KMS-11 (cell line): ENCODE measurements around the gene GDF7.

ENCODE experiments used
- H2AFZ ChIP-seq: fragments of 200-600 bp; sonication (generic); 2 replicates; pipeline ENCODE4 v1.6.1; 2016; ENCODE audit warnings: antibody characterized with exemption, mixed run types, low read depth
- H3K27ac ChIP-seq: fragments of 200-600 bp; sonication (generic); 2 replicates; pipeline ENCODE4 v1.6.1; 2016; ENCODE audit warnings: mild to moderate bottlenecking, mixed run types
- H3K27me3 ChIP-seq: fragments of 200-600 bp; sonication (generic); 2 replicates; pipeline ENCODE4 v1.6.1; 2017; ENCODE audit warnings: mild to moderate bottlenecking, low read depth, mixed run types, moderate library complexity; ENCODE audit not compliant: insufficient read depth
- H3K36me3 ChIP-seq: fragments of 200-600 bp; sonication (generic); 2 replicates; pipeline ENCODE4 v1.6.1; 2017; ENCODE audit warnings: mild to moderate bottlenecking, mixed run types; ENCODE audit not compliant: insufficient read depth
- H3K4me1 ChIP-seq: fragments of 200-600 bp; sonication (generic); 2 replicates; pipeline ENCODE4 v1.6.1; 2016; ENCODE audit warnings: mild to moderate bottlenecking, low read depth, mixed run types; ENCODE audit not compliant: poor library complexity, severe bottlenecking
- H3K4me2 ChIP-seq: fragments of 200-600 bp; sonication (generic); 2 replicates; pipeline ENCODE4 v1.7.0; 2016; ENCODE audit warnings: mild to moderate bottlenecking, mixed run types
- H3K4me3 ChIP-seq: fragments of 200-600 bp; sonication (generic); IDR thresholded peaks from 2 replicates; pipeline ENCODE4 v1.6.1; 2017; ENCODE audit warnings: low read depth, low read length, mixed read lengths; ENCODE audit not compliant: insufficient read depth
- H3K79me2 ChIP-seq: fragments of 200-600 bp; sonication (generic); 2 replicates; pipeline ENCODE4 v1.6.1; 2016; ENCODE audit warnings: low read depth, mixed run types; ENCODE audit not compliant: insufficient read depth
- H3K9ac ChIP-seq: fragments of 200-600 bp; sonication (generic); 2 replicates; pipeline ENCODE4 v1.6.1; 2016; ENCODE audit warnings: mild to moderate bottlenecking, mixed run types
- H4K20me1 ChIP-seq: fragments of 200-600 bp; sonication (generic); 2 replicates; pipeline ENCODE4 v1.6.1; 2016; ENCODE audit warnings: mild to moderate bottlenecking, mixed run types; ENCODE audit not compliant: insufficient read depth
- TF ChIP-seq, protein P1 (sequence below): fragments of 200-600 bp; sonication (generic); conservative IDR thresholded peaks from 2 replicates; pipeline ENCODE4 v1.6.1; 2017; ENCODE audit warnings: low read depth, mild to moderate bottlenecking, antibody characterized with exemption, low read length, moderate library complexity, mixed read lengths

GDF7 gene

GRCh38 chr2:20662308-20662937 is 4.5 kb upstream of the GDF7 start:
- H3K9ac ChIP-seq = no peak overlapping the region
- TF ChIP-seq, protein P1, sequence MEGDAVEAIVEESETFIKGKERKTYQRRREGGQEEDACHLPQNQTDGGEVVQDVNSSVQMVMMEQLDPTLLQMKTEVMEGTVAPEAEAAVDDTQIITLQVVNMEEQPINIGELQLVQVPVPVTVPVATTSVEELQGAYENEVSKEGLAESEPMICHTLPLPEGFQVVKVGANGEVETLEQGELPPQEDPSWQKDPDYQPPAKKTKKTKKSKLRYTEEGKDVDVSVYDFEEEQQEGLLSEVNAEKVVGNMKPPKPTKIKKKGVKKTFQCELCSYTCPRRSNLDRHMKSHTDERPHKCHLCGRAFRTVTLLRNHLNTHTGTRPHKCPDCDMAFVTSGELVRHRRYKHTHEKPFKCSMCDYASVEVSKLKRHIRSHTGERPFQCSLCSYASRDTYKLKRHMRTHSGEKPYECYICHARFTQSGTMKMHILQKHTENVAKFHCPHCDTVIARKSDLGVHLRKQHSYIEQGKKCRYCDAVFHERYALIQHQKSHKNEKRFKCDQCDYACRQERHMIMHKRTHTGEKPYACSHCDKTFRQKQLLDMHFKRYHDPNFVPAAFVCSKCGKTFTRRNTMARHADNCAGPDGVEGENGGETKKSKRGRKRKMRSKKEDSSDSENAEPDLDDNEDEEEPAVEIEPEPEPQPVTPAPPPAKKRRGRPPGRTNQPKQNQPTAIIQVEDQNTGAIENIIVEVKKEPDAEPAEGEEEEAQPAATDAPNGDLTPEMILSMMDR = no peak
- H3K36me3 ChIP-seq = no peaks in the 10 kb centered on the region
- no peak overlapping the region for H3K4me3 ChIP-seq
- no peaks in the 10 kb centered on the region for H3K4me1 ChIP-seq
- H3K79me2 ChIP-seq = no peaks in the 10 kb centered on the region
- H3K27me3 ChIP-seq = no peaks in the 10 kb centered on the region
- H2AFZ ChIP-seq = no peak overlapping the region
- H3K27ac ChIP-seq = no peak overlapping the region
- H4K20me1 ChIP-seq = no peaks in the 10 kb centered on the region
- no peak overlapping the region for H3K4me2 ChIP-seq

- H3K9ac ChIP-seq = no peak overlapping the region
- H3K27me3 ChIP-seq = no peaks in the 10 kb centered on the region
- H4K20me1 ChIP-seq = no peaks in the 10 kb centered on the region
- no peaks in the 10 kb centered on the region for H3K36me3 ChIP-seq
- no peak overlapping the region for H3K4me3 ChIP-seq
- H2AFZ ChIP-seq = no peak overlapping the region
- no peaks in the 10 kb centered on the region for H3K4me1 ChIP-seq
- no peak overlapping the region for H3K4me2 ChIP-seq
- no peak overlapping the region for H3K27ac ChIP-seq
- TF ChIP-seq, protein P1 = no peak
- H3K79me2 ChIP-seq = no peaks in the 10 kb centered on the region
These were observed 3.5 kb upstream of the GDF7 start for GRCh38 chr2:20663196-20664070.

- TF ChIP-seq, protein P1 = no peak
- Histone ChIP-seq H3K4me1 (no peaks in the 10 kb centered on the region), H3K4me3 (no peak overlapping the region), H3K27ac (no peak overlapping the region), H4K20me1 (no peaks in the 10 kb centered on the region), H2AFZ (no peak overlapping the region), H3K9ac (no peak overlapping the region), H3K36me3 (no peaks in the 10 kb centered on the region), H3K27me3 (no peaks in the 10 kb centered on the region), H3K79me2 (no peaks in the 10 kb centered on the region), H3K4me2 (no peak overlapping the region)
These were observed 2.9 kb upstream of the GDF7 start for GRCh38 chr2:20664071-20664390.

- no peaks in the 10 kb centered on the region for H3K27me3 ChIP-seq
These were observed 2.3 kb upstream of the GDF7 start for GRCh38 chr2:20664431-20665242.

More at GRCh38 chr2:20664431-20665242, 2.3 kb upstream of the GDF7 start:
- H3K27ac ChIP-seq = no peak overlapping the region
- H3K4me1 ChIP-seq = no peaks in the 10 kb centered on the region
- no peak overlapping the region for H3K9ac ChIP-seq
- no peak overlapping the region for H3K4me3 ChIP-seq
- H3K79me2 ChIP-seq = no peaks in the 10 kb centered on the region
- H2AFZ ChIP-seq = no peak overlapping the region
- no peak overlapping the region for H3K4me2 ChIP-seq
- no peaks in the 10 kb centered on the region for H4K20me1 ChIP-seq
- TF ChIP-seq, protein P1 = no peak
- no peaks in the 10 kb centered on the region for H3K36me3 ChIP-seq
